T-helper 2 cell (primary cell): ENCODE results near the gene FGFRL1.
"Not testable (repeated sequence)": the region's sequence is repeated elsewhere in the genome, so short reads cannot be mapped to it uniquely, and the experiment has no call there.

Experiments
- DNase-seq, 5 experiments: peaks; one replicate each; pipeline versions ENCODE4 v3.0.0 to v3.0.0-alpha.2; 2012 to 2022

The FGFRL1 gene

GRCh38 chr4:1041936-1042330 is 30.5 kb downstream of the FGFRL1 start:
- DNase-seq: no peak

GRCh38 chr4:1042352-1043055 is 31.1 kb downstream of the FGFRL1 start:
- DNase-seq: no peak

- no peak for DNase-seq
Measured at GRCh38 chr4:1043162-1043561, 31.7 kb downstream of the FGFRL1 start.

GRCh38 chr4:1043651-1044468 is 32.4 kb downstream of the FGFRL1 start:
- DNase-seq: no peak

- no peak for DNase-seq
Measured at GRCh38 chr4:1044469-1045192, 33.2 kb downstream of the FGFRL1 start.

- no peak for DNase-seq
Measured at GRCh38 chr4:1045193-1045594, 33.8 kb downstream of the FGFRL1 start.

GRCh38 chr4:1045595-1046201 is 34.3 kb downstream of the FGFRL1 start:
- peak in 1 of 5 experiments; percentile 19 for DNase-seq

- DNase-seq: peak in 2 of 5 experiments; percentile 2 to 51
Measured at GRCh38 chr4:1046581-1047011, 35.2 kb downstream of the FGFRL1 start.

- DNase-seq: peak in 1 of 5 experiments; percentile 3
Measured at GRCh38 chr4:1047106-1047975, 35.9 kb downstream of the FGFRL1 start.

GRCh38 chr4:1047976-1048772 is 36.7 kb downstream of the FGFRL1 start:
- no peak for DNase-seq

- no peak for DNase-seq
Measured at GRCh38 chr4:1048773-1049590, 37.6 kb downstream of the FGFRL1 start.

- no peak for DNase-seq
Measured at GRCh38 chr4:1049591-1049905, 38.1 kb downstream of the FGFRL1 start.

GRCh38 chr4:1050486-1051213 is 39.2 kb downstream of the FGFRL1 start:
- no peak for DNase-seq

- DNase-seq: no peak
Measured at GRCh38 chr4:1051472-1051871, 40.0 kb downstream of the FGFRL1 start.

GRCh38 chr4:1052231-1052671 is 40.8 kb downstream of the FGFRL1 start:
- no peak for DNase-seq

- DNase-seq: no peak
Measured at GRCh38 chr4:1053080-1053661, 41.7 kb downstream of the FGFRL1 start.

- not testable (repeated sequence) for DNase-seq
Measured at GRCh38 chr4:1053891-1054290, 42.5 kb downstream of the FGFRL1 start.

GRCh38 chr4:1054696-1055242 is 43.3 kb downstream of the FGFRL1 start:
- not testable (repeated sequence) for DNase-seq

GRCh38 chr4:1055243-1055701 is 43.8 kb downstream of the FGFRL1 start:
- DNase-seq: not testable (repeated sequence)
